Measurements from ENCODE around the gene SEPTIN7.

The SEPTIN7 gene

DNA sequence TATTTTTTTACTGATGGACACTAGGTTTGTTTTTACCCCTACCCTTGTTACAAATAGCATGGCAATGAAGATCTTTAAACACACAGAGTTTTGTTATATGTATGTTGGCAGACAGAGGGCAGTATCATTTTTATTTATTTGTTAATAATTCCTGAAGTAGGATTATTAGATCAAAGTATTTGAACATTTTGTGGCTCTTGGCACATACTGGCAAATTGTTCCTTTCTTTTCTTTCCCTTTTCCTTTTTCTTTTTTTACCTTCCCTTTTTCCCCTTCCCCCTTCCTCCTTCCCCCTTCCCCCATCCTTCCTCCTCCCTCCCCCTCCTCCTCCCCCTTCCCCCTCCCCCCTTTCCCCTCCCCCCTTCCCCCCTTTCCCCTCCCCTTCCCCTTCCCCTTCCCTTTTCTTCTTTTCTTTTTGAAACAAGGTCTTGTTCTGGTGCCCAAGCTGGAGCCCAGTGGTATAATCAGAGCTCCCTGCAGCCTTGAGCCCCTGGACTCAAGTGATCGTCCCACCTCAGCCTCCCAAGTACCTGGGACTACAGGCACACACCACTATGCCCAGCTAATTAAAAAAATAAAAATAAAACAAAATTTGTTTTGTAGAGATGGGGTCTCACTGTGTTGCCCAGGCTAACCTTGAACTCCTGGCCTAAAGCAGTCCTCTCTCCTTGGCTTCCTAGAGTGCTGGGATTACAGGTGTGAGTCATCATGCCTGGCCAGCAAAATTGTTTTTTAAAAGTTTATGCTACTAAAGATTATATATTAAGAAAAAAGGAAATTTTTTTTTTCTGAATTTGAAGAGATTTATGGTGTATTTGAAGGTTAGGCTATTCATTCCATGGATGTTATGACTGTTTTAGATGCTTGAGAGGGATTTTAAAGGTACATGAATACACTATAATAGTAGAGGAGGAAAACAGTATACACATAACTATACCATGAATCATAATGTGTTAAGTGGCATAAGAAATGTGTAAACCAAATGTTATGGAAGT, 39.3 kb downstream of the SEPTIN7 start:
- no peak for DNase-seq

DNA sequence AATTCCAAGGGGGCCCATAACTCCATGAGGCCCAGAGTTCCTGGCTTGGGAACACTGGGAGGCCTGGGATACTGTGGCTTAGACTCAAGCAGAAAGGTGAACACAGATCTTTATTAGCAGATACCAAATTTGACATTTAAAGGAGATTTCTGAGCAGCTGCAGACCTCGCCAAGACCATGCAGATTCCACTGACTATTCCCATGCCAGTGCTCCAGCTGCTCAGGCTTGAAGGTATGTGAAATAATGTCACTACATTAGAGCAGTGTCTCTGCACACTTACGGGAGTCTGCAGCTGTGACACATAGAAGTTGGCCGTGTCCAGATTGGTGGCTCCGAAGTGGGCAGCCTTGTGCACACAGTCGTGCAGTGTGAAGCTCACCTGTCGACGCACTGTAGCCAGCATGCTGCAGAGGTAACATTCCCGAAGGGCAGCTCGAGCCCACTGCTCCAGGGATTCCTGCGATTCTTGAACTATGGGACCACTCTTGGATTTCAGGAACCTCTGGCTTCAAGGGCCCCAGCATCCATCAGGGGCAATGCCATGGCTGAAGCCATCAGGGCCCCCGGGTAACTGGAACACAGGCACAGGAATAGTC, 46.1 kb downstream of the SEPTIN7 start:
- no peak for DNase-seq

DNA sequence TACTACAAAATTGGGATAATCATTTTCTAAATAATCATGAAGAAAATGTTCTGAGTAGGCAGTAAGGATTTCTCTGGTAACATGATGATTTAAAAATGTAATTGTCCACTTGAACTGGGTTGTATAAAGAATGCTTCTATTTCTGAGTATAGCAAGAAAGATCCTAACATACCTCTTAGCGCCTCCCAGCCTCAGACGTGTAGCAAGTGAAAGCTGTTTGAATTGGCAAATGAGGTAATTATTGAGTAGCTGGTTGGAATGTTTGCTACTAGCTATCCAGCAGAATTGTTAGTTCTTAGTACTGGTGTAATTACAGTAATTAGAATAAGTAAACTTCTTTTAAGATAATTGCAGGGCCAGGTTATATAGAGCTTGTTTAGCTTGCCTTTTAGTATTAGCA, 47.9 kb downstream of the SEPTIN7 start:
- no peak for DNase-seq

DNA sequence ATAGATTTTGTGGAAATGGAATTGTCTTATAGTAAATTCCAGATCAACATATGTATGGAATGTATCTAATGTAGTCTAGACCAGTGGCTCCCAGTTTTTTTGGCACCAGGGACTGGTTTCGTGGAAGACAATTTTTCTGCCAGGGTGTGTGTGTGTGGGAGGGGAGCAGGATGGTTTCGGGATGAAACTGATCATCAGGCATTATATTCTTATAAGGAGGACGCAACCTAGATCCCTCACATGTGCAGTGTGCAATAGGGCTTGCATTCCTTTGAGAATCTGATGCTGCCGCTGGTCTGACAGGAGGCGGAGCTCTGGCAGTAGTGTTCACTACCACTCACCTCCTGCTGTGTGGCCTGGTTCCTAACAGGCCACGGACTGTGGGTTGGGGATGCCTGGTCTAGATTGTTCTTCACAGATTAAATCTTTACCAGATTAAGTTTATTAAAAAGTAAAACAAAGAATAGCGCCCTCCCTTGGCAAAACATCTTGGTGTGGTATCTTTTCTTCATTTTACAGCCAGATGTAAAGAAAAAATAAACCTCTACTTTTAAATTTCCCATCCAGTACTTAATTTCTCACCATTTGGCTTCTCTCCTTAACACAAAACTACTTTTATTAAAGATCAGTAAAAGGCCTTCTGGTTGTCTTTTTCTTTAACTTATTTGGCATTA, 48.4 kb downstream of the SEPTIN7 start:
- no peak for DNase-seq

DNA sequence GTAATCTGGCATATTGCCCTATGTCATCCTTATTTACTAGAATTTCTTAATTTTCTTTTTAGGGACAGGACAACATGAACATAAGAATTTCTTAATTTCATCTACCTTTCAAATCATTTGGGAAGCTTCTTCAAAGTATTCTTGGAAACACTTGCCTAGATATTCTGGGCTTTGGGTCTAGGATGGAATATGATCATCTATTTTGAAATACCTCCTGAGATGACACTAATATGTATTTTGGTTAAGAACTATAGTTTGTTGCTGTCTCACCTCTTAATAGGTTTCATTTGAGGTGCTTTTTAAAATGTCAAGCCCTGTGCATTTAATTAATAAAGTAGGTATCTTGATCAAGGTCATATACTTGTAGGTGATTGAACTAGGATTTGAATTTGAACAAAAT, 49.1 kb downstream of the SEPTIN7 start:
- DNase-seq, result no peak
